Chondrocyte (in vitro differentiated cells): ENCODE results near the gene DDRGK1. TPM values are rescaled to one million over a fixed set of nuclear protein-coding genes. Genes with fewer than 3 reads are reported as not detected.
"Not testable (repeated sequence)": the region's sequence is repeated elsewhere in the genome, so short reads cannot be mapped to it uniquely, and the experiment has no call there.

Source experiments
- DNase-seq: peaks from one replicate; pipeline ENCODE4 v3.0.0; 2021; ENCODE audit warnings: mixed read lengths, low spot score
- H3K27ac Mint-ChIP-seq: one replicate; pipeline ENCODE4 v1.8.0; 2021; ENCODE audit warnings: mild to moderate bottlenecking, moderate library complexity, mixed read lengths; ENCODE audit not compliant: unreplicated experiment
- H3K27me3 Mint-ChIP-seq: 2 replicates; pipeline ENCODE4 v1.8.0; 2021; ENCODE audit warnings: low read depth, mixed read lengths
- H3K36me3 Mint-ChIP-seq: 2 replicates; pipeline ENCODE4 v1.8.0; 2021; ENCODE audit warnings: low read depth, mixed read lengths
- H3K4me1 Mint-ChIP-seq: 2 replicates; pipeline ENCODE4 v1.8.0; 2021; ENCODE audit warnings: low read depth, mild to moderate bottlenecking, mixed read lengths
- H3K4me3 Mint-ChIP-seq: one replicate; pipeline ENCODE4 v1.8.0; 2021; ENCODE audit warnings: mild to moderate bottlenecking, moderate library complexity, mixed read lengths; ENCODE audit not compliant: unreplicated experiment
- H3K9me3 Mint-ChIP-seq: 2 replicates; pipeline ENCODE4 v1.8.0; 2021; ENCODE audit warnings: low read depth, mixed read lengths
- total RNA-seq: library from RNA; stranded (reverse); gene quantifications from 3 replicates; pipeline ENCODE4 v1.2.1, GENCODE V29; 2021
- TF ChIP-seq, protein P1 (sequence below): fragments of 200-600 bp; sonication (generic); IDR thresholded peaks from 2 replicates; pipeline ENCODE4 v1.5.0; 2021; ENCODE audit warnings: antibody characterized with exemption, mild to moderate bottlenecking, moderate library complexity

DDRGK1 gene
- total RNA-seq, 1 donor from 2014 or later = 62.6 TPM

DNA sequence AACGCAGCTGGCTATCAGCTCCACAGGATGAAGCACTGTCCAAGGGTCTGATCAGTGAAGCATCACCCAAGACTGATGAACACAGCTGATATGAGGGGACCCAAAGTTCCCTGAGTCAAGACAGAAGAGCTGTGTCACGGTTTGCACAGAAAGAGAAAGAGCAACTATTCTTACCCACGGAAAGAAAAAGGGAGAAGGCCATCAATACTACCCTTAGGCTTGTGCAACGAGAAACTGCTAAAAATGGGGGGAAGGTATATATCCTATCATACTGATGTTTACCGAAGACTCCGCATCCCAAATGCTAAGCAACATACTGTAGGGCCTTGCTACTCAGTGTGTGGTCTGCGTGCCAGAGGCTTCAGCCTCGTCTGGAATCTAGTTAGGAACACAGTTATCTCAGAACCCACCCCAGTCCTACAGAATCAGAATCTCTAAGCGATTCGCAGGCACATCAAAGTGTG is 45.5 kb downstream of the DDRGK1 start:
- Mint-ChIP-seq H3K27me3 (no peaks in the 10 kb centered on the region), H3K27ac (peak overlapping the region; percentile 94), H3K9me3 (no peaks in the 10 kb centered on the region), H3K4me1 (peaks cover 38% of the 10 kb centered on the region), H3K4me3 (peak overlapping the region; percentile 90), H3K36me3 (no peaks in the 10 kb centered on the region)
- DNase-seq = no peak
- TF ChIP-seq, protein P1, sequence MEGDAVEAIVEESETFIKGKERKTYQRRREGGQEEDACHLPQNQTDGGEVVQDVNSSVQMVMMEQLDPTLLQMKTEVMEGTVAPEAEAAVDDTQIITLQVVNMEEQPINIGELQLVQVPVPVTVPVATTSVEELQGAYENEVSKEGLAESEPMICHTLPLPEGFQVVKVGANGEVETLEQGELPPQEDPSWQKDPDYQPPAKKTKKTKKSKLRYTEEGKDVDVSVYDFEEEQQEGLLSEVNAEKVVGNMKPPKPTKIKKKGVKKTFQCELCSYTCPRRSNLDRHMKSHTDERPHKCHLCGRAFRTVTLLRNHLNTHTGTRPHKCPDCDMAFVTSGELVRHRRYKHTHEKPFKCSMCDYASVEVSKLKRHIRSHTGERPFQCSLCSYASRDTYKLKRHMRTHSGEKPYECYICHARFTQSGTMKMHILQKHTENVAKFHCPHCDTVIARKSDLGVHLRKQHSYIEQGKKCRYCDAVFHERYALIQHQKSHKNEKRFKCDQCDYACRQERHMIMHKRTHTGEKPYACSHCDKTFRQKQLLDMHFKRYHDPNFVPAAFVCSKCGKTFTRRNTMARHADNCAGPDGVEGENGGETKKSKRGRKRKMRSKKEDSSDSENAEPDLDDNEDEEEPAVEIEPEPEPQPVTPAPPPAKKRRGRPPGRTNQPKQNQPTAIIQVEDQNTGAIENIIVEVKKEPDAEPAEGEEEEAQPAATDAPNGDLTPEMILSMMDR = no peak

DNA sequence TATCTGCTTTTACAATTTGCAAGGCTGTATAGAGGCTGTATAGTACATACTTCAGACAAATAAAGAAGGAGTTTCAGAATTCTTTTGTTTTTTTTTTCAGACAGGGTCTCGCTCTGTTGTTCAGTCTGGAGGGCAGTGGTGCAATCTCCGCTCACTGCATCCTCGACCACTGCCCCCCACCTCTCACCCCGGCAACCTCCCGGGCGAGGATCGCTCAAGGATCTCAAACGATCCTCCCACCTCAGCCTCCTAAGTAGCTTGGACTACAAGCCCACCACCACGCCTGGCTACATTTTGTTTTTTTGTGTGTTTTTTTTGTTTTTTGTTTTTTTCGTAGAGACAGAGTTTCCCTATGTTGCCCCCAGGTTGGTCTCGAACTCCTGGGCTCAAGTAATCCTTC is 46.7 kb downstream of the DDRGK1 start:
- H3K27me3 Mint-ChIP-seq = no peaks in the 10 kb centered on the region
- peak overlapping the region; percentile 71 for H3K27ac Mint-ChIP-seq
- no peaks in the 10 kb centered on the region for H3K36me3 Mint-ChIP-seq
- no peaks in the 10 kb centered on the region for H3K9me3 Mint-ChIP-seq
- peak overlapping the region; percentile 63 for H3K4me3 Mint-ChIP-seq
- peaks cover 44% of the 10 kb centered on the region for H3K4me1 Mint-ChIP-seq
- TF ChIP-seq, protein P1 = no peak
- no peak for DNase-seq

DNA sequence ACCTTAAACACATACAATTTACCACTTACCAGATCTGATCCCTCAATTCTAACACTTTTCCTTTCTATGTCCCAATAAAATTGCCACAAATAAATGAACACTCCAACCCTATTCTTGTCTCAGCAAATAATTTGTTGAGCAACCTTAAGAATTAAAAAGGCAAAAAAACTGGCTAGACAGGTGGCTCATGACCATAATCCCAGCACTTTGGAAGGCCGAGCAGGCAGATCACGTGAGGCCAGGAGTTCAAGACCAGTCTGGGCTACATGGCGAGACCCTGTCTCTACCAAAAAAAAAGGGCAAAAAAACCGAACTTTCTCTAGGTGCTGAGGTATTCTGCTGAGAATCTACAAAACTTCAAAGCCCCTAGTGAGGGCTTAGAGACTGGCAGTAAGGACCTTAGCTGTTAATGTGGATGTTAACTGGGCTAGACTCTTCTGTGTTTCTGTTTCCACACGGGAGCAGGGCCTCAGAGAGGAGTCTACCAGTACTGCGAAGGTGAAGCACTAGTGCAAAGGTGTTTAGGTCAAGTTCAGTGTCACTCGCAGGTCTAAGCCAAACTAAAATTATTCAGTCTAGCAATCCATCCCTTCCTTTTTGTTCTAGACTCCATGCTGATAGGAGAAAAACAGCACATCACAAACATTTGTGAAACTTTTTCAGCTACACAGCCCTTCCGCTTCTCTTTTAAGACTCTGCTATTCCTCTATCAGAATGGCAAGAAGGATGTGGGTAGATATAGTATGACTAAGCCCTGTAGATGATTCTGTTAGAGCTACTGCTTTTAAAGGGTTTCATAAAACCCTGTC is 47.5 kb downstream of the DDRGK1 start:
- H3K9me3 Mint-ChIP-seq = no peaks in the 10 kb centered on the region
- DNase-seq = no peak
- peak overlapping the region; percentile 10 for H3K27ac Mint-ChIP-seq

DNA sequence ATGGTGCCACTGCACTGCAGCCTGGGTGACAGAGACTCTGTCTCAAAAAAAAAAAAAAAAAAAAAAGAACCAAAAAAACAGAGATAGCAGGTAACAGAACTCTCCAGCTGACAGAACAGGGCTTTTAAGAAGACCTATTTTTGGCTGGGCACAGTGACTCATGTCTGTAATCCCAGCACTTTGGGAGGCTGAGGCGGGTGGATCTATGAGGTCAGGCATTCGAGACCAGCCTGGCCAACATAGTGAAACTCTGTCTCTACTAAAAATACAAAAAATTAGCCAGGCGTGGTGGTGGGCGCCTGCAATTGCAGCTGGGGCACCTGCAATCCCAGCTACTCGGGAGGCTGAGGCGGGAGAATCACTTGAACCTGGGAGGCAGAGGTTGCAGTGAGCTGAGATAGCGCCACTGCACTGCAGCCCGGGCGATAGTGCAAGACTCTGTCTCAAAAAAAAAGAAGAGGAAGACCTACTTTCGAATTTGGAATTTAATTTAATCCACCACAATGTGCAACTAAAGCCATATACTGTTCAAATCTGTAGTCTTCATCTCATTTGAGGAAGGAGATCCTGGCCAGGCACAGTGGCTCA is 52.3 kb downstream of the DDRGK1 start:
- H3K9me3 Mint-ChIP-seq = not testable (repeated sequence)

More for the DNA sequence above, 47.5 kb downstream of the DDRGK1 start:
- H3K4me3 Mint-ChIP-seq = peak overlapping the region; percentile 63
- no peaks in the 10 kb centered on the region for H3K36me3 Mint-ChIP-seq
- no peaks in the 10 kb centered on the region for H3K27me3 Mint-ChIP-seq
- peaks cover 52% of the 10 kb centered on the region for H3K4me1 Mint-ChIP-seq
- TF ChIP-seq, protein P1 = no peak

DNA sequence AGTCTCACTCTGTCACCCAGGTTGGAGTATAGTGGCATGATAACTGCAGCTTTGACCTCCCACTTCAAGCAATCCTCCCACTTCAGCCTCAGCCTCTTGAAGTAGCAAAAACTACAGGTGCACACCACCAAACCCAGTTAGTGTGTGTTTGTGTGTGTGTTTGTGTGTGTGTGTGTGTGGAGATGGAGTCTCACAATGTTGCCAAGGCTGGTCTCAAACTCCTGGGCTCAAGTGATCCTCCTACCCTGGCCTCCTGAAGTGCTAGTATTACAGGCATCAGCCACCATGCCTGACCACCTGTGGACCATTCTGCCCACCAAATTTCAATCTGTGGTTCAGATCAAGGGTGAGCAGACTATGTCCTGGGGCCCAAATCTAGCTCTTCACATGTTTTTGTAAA is 53.6 kb downstream of the DDRGK1 start:
- Mint-ChIP-seq H3K9me3 (no peaks in the 10 kb centered on the region), H3K27me3 (no peaks in the 10 kb centered on the region)
- TF ChIP-seq, protein P1 = no peak

More for the DNA sequence above, 52.3 kb downstream of the DDRGK1 start:
- H3K36me3 Mint-ChIP-seq = peaks cover 13% of the 10 kb centered on the region
- not testable (repeated sequence) for DNase-seq, H3K27me3 Mint-ChIP-seq, H3K4me3 Mint-ChIP-seq
- H3K4me1 Mint-ChIP-seq = peaks cover 33% of the 10 kb centered on the region
- peak overlapping the region; percentile 36 for H3K27ac Mint-ChIP-seq

More for the DNA sequence above, 53.6 kb downstream of the DDRGK1 start:
- peaks cover 23% of the 10 kb centered on the region for H3K4me1 Mint-ChIP-seq
- H3K4me3 Mint-ChIP-seq = no peak overlapping the region
- H3K27ac Mint-ChIP-seq = no peak overlapping the region
- peaks cover 15% of the 10 kb centered on the region for H3K36me3 Mint-ChIP-seq
- no peak for DNase-seq
